GM12878 (cell line): ENCODE data around the gene ANK3.
A peak's percentile ranks its signal among the peaks of the same experiment; 100 is the strongest.

ENCODE experiments used
- ATF3 ChIP-seq: IDR thresholded peaks from 2 replicates; pipeline ENCODE4 v1.6.1; 2011; ENCODE audit warnings: low read depth, mild to moderate bottlenecking, low read length, moderate library complexity, borderline replicate concordance; ENCODE audit errors: extremely low read depth
- CHD1 ChIP-seq: IDR thresholded peaks from 2 replicates; pipeline ENCODE4 v1.6.1; 2012; ENCODE audit warnings: low read depth, low read length, improper control_type of control experiment
- CTCF ChIP-seq, 3 experiments: IDR thresholded peaks in 2 of 3; conservative IDR thresholded peaks in 1 of 3; 2 replicates each; pipeline ENCODE4 v1.5.1; 2011; ENCODE audit warnings: low read depth in 3 of 3, low read length in 3 of 3, mild to moderate bottlenecking in 3 of 3, control low read depth in 2 of 3, moderate library complexity in 2 of 3, inconsistent platforms in 1 of 3, mixed read lengths in 1 of 3; ENCODE audit not compliant: control insufficient read depth in 2 of 3, insufficient read depth in 1 of 3; ENCODE audit errors: extremely low read depth in 1 of 3
- ESRRA ChIP-seq: IDR thresholded peaks from 2 replicates; pipeline ENCODE4 v1.6.1; 2012; ENCODE audit warnings: mild to moderate bottlenecking, low read length, improper control_type of control experiment
- EZH2 ChIP-seq: IDR thresholded peaks from 2 replicates; pipeline ENCODE4 v1.6.1; 2012; ENCODE audit warnings: low read depth, mild to moderate bottlenecking, control low read depth, inconsistent platforms, low read length, borderline replicate concordance; ENCODE audit not compliant: control insufficient read depth
- HSF1 ChIP-seq: fragments of 150-350 bp; IDR thresholded peaks from 2 replicates; pipeline ENCODE4 v1.6.1; 2014; ENCODE audit warnings: mild to moderate bottlenecking, low read depth, low read length
- KLF5 ChIP-seq: fragments of 450-650 bp; IDR thresholded peaks from 2 replicates; pipeline ENCODE4 v1.6.1; 2014; ENCODE audit warnings: mild to moderate bottlenecking; ENCODE audit not compliant: partially characterized antibody
- MXI1 ChIP-seq: fragments of 150-350 bp; IDR thresholded peaks from 2 replicates; pipeline ENCODE4 v1.6.1; 2011; ENCODE audit warnings: low read depth, mild to moderate bottlenecking, inconsistent platforms, low read length, improper control_type of control experiment
- PML ChIP-seq: IDR thresholded peaks from 2 replicates; pipeline ENCODE4 v1.6.1; 2012; ENCODE audit warnings: low read length, inconsistent platforms
- POLR2AphosphoS5 ChIP-seq: IDR thresholded peaks from 2 replicates; pipeline ENCODE4 v1.6.1; 2011; ENCODE audit warnings: mild to moderate bottlenecking, low read length, inconsistent platforms
- USF2 ChIP-seq: IDR thresholded peaks from 2 replicates; pipeline ENCODE4 v1.6.1; 2011; ENCODE audit warnings: low read depth, low read length, improper control_type of control experiment, borderline replicate concordance
- YY1 ChIP-seq: IDR thresholded peaks from 2 replicates; pipeline ENCODE4 v1.6.1; 2011; ENCODE audit warnings: low read depth, mild to moderate bottlenecking, low read length

GRCh38 chr10:60073781-60074656 lies 315.7 kb downstream of the ANK3 start:
- TF ChIP-seq CHD1 (0 out of 2 replicates have a peak, but pooled peaks have one; percentile 57), CTCF (IDR thresholded peaks at IDR 0.05 in 2 of 3, conservative IDR thresholded peaks at IDR 0.05 in 1 of 3; ENCODE audit: control insufficient read depth in 2 of 3, extremely low read depth in 1 of 3, insufficient read depth in 1 of 3, low read depth in 3 of 3, low read length in 3 of 3) (0 out of 6 replicates have a peak, but pooled peaks of 1 of the 3 experiments have one; percentile 9), PML (peak; percentile 78), YY1 (peak; percentile 89; the same call in 1 of the 2 replicates), MXI1 (no peak), USF2 (no peak), POLR2AphosphoS5 (no peak), HSF1 (no peak), ESRRA (no peak), KLF5 (no peak), ATF3 (no peak), EZH2 (no peak)
